HG02623 (cell line): ENCODE data around the gene SLC9A3.
"Not testable (repeated sequence)": the region's sequence is repeated elsewhere in the genome, so short reads cannot be mapped to it uniquely, and the experiment has no call there.

Experiments
- ATAC-seq: cut with Tn5 transposase; IDR thresholded peaks from one replicate; pipeline ENCODE4 v1.9.1; 2021; ENCODE audit warnings: moderate library complexity; ENCODE audit not compliant: unreplicated experiment

SLC9A3 gene

GRCh38 chr5:492314-492893 lies 31.8 kb downstream of the SLC9A3 start:
- ATAC-seq: no peak

GRCh38 chr5:491856-492155 lies 32.4 kb downstream of the SLC9A3 start:
- no peak for ATAC-seq

GRCh38 chr5:491119-491855 lies 33.0 kb downstream of the SLC9A3 start:
- no peak for ATAC-seq

GRCh38 chr5:490116-491106 lies 33.8 kb downstream of the SLC9A3 start:
- no peak for ATAC-seq

- no peak for ATAC-seq
Observed at GRCh38 chr5:489689-490080, 34.6 kb downstream of the SLC9A3 start.

GRCh38 chr5:488744-489688 lies 35.2 kb downstream of the SLC9A3 start:
- no peak for ATAC-seq

- ATAC-seq: no peak
Observed at GRCh38 chr5:488241-488640, 36.0 kb downstream of the SLC9A3 start.

GRCh38 chr5:486597-486996 lies 37.7 kb downstream of the SLC9A3 start:
- not testable (repeated sequence) for ATAC-seq

- ATAC-seq: no peak
Observed at GRCh38 chr5:485946-486491, 38.2 kb downstream of the SLC9A3 start.

GRCh38 chr5:485113-485945 lies 38.9 kb downstream of the SLC9A3 start:
- ATAC-seq: no peak

- ATAC-seq: no peak
Observed at GRCh38 chr5:484556-484955, 39.7 kb downstream of the SLC9A3 start.

- ATAC-seq: no peak
Observed at GRCh38 chr5:483434-484140, 40.7 kb downstream of the SLC9A3 start.

- ATAC-seq: no peak
Observed at GRCh38 chr5:483011-483410, 41.2 kb downstream of the SLC9A3 start.

GRCh38 chr5:482506-482905 lies 41.7 kb downstream of the SLC9A3 start:
- ATAC-seq: no peak

- no peak for ATAC-seq
Observed at GRCh38 chr5:482021-482420, 42.2 kb downstream of the SLC9A3 start.

- no peak for ATAC-seq
Observed at GRCh38 chr5:481347-481746, 42.9 kb downstream of the SLC9A3 start.

GRCh38 chr5:479566-480319 lies 44.5 kb downstream of the SLC9A3 start:
- no peak for ATAC-seq

GRCh38 chr5:478982-479535 lies 45.2 kb downstream of the SLC9A3 start:
- ATAC-seq: no peak
